HG03565 (cell line): ENCODE measurements around the gene EEF2KMT.

Source experiments
- ATAC-seq: cut with Tn5 transposase; IDR thresholded peaks from one replicate; pipeline ENCODE4 v1.9.1; 2021; ENCODE audit warnings: mild to moderate bottlenecking, moderate library complexity; ENCODE audit not compliant: unreplicated experiment

EEF2KMT gene

DNA sequence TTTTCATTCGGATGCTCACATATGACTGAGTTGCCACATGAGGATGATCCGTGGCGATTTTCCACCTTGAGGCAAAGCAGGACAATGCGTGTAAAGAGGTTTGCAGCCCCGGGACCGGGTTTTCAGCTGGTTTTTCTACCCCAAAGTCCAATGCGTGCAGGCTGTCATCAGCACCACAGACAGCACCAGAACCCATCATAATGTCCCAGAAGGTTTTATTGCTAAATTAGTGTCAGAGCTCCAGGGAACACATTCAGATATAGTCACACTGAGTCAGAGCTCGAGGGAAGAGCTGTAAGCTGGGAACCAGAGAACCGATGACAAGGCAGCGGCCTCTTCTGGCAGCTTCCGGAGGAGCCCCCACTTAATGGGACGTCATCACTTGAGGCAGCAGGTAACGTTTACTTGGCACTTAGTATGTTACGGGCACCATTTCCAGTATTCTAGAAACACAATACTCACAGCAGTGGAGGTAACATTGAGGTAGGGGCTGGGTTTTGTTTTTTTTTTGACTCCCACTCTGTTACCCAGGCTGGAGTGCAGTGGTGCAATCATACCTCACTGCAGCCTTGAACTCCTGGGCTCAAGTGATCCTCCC lies 54.9 kb downstream of the EEF2KMT start:
- no peak for ATAC-seq

DNA sequence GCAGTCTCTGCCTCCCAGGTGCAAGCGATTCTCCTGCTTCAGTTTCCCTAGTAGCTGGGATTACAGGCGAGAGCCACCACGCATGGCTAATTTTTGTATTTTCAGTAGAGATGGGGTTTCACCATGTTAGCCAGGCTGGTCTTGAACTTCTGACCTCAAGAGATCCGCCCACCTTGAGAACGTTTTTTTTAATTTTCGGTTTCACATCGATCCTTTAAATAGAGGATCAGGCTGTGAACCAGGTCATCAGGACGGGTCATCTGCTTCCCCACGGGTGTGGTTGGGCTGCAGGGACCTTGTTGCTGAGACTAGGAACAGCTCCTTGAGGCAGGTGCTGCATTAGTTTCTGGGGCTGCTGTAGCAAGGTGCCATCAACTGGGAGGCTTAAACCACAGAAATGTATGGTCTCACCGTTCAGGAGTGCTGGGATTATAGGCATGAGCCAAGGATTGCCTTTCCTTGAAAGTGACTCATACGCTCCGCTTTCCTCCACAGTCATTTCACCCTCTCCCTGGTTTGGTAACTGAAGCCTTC lies 55.9 kb downstream of the EEF2KMT start:
- no peak for ATAC-seq

DNA sequence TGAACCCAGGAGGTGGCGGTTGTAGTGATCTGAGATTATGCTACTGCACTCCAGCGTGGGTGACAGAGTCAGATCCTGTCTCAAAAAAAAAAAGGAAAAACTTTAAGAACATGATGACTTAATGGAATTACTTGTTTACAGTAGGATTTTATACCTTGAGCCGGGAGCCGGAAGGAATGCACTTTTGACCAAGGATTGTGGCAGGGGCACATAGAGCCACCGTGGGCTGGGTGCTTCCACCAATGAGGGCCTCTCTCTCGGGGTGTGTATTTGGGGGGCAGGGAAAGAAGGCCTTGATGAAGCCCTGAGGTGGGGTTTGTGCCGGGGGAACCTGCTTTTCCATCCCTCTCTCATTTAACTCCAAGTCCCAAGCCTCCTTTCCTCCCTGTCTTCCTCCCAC lies 57.1 kb downstream of the EEF2KMT start:
- no peak for ATAC-seq

DNA sequence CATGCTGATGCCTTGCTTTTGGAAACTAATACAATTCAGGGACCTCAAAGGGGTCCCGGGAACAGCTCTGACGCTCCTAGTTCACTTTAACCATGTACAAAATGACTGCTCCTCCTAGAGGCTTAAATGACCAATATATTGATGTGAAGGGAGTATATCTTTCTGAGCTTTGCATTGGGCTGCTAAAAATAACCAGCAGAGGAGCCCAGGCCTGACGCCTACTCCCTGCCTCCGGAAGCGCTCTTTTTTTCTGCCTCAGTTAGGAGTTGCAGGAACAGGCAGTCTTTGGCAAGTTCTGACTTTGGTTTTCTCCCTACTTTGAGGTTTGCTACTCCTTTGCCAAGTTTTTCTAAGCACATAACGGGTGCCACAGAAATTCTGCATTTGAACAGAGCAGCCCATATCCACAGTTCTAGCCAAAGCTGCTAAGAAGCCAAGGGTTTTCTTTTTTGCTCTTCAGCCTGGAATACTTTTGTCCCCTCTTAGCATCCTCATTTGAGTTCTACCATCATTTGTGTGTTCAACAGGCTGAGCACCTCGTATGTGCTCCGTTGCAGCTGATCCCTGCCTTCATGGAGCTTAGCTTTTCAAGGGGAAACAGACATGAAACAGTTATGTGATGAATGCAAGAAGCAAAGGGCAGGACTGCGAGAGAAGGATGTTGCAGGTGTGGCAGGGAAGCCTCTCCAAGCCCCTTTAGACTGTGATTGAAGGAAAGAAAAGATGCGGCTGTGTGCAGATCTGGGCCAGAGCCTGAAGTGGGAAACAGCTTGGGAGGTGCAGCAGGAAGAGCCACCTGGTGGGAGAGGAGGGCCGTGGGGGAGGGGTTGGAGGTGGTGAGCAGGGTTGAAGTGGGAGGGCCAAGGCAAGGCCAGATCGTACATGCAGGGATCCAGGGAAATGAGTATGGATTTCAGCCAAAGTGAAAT lies 61.1 kb downstream of the EEF2KMT start:
- no peak for ATAC-seq

DNA sequence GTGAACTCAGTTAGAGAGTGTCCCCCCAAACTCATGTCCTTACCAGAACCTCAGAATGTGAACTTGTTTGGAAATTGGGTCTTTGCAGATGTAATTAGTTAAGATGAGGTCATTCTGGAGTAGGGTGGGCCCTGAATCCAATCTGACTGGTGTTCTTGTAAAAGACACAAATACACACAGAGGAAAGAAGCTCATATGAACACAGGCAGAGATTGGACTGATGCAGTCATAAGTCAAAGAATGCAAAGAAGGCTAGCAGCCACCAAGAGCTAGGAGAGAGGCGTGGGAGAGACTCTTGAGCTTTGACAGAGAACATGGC lies 61.7 kb downstream of the EEF2KMT start:
- no peak for ATAC-seq
